HepG2 (cell line): Measurements from ENCODE around the gene USP11. TPM values are rescaled to one million over a fixed set of nuclear protein-coding genes. Genes with fewer than 3 reads are reported as not detected.
A peak's percentile ranks its signal among the peaks of the same experiment; 100 is the strongest.

Experiments used
- ATF7 ChIP-seq, 2 experiments: fragments of 450-650 bp in 1 of 2; sonication (generic) in 1 of 2; formaldehyde crosslinking in 1 of 2; IDR thresholded peaks; 2 replicates each; pipeline versions ENCODE4 v1.4.0 to v1.6.1; 2016 to 2020; ENCODE audit warnings: antibody characterized with exemption in 1 of 2, mild to moderate bottlenecking in 1 of 2, missing genetic modification reagents in 1 of 2
- BCL6 ChIP-seq: IDR thresholded peaks from 2 replicates; pipeline ENCODE4 v1.6.1; 2016; ENCODE audit warnings: missing genetic modification reagents, missing compliant biosample characterization
- CTCF ChIP-seq: sonication (generic); formaldehyde crosslinking; IDR thresholded peaks from 2 replicates; pipeline ENCODE4 v1.5.0; 2020; ENCODE audit warnings: mild to moderate bottlenecking, missing genetic modification reagents, moderate library complexity
- FOXC1 ChIP-seq: sonication (generic); formaldehyde crosslinking; IDR thresholded peaks from 2 replicates; pipeline ENCODE4 v1.8.0; 2022; ENCODE audit warnings: mild to moderate bottlenecking, missing genetic modification reagents, borderline replicate concordance
- HMGXB4 ChIP-seq, 2 experiments: sonication (generic) in 1 of 2; formaldehyde crosslinking in 1 of 2; IDR thresholded peaks; 2 replicates each; pipeline versions ENCODE4 v1.4.0 to v1.6.1; 2018 to 2020; ENCODE audit warnings: missing genetic modification reagents in 2 of 2, borderline replicate concordance in 1 of 2, low read depth in 1 of 2, mild to moderate bottlenecking in 1 of 2, missing biosample characterization in 1 of 2
- KAT8 ChIP-seq: IDR thresholded peaks from 2 replicates; pipeline ENCODE4 v1.6.1; 2016; ENCODE audit warnings: missing genetic modification reagents, missing compliant biosample characterization
- KDM5A ChIP-seq: fragments of 200-600 bp; sonication (generic); IDR thresholded peaks from 2 replicates; pipeline ENCODE4 v1.7.0; 2018; ENCODE audit warnings: antibody characterized with exemption, mild to moderate bottlenecking, low read length, borderline replicate concordance
- LRRFIP1 ChIP-seq: sonication (generic); formaldehyde crosslinking; conservative IDR thresholded peaks from 2 replicates; pipeline ENCODE4 v1.4.0; 2020; ENCODE audit warnings: missing genetic modification reagents
- MTA3 ChIP-seq: sonication (generic); formaldehyde crosslinking; IDR thresholded peaks from 2 replicates; pipeline ENCODE4 v1.4.0; 2020; ENCODE audit warnings: missing genetic modification reagents
- SALL2 ChIP-seq: sonication (generic); formaldehyde crosslinking; IDR thresholded peaks from 2 replicates; pipeline ENCODE4 v1.8.1; 2023; ENCODE audit warnings: mild to moderate bottlenecking, missing genetic modification reagents, inconsistent platforms
- UBTF ChIP-seq: sonication (generic); formaldehyde crosslinking; IDR thresholded peaks from 2 replicates; pipeline ENCODE4 v1.4.0; 2020; ENCODE audit warnings: mild to moderate bottlenecking, missing genetic modification reagents
- WIZ ChIP-seq: sonication (generic); formaldehyde crosslinking; IDR thresholded peaks from 2 replicates; pipeline ENCODE4 v1.5.1; 2020; ENCODE audit warnings: mild to moderate bottlenecking, missing genetic modification reagents
- ZBTB43 ChIP-seq: sonication (generic); formaldehyde crosslinking; conservative IDR thresholded peaks from 2 replicates; pipeline ENCODE4 v1.4.0; 2020; ENCODE audit warnings: missing genetic modification reagents
- ZMAT3 ChIP-seq: sonication (generic); formaldehyde crosslinking; conservative IDR thresholded peaks from 2 replicates; pipeline ENCODE4 v1.7.0; 2021; ENCODE audit warnings: missing genetic modification reagents
- ZNF530 ChIP-seq: sonication (generic); formaldehyde crosslinking; IDR thresholded peaks from 2 replicates; pipeline ENCODE4 v1.5.0; 2020; ENCODE audit warnings: low read depth, mild to moderate bottlenecking, missing genetic modification reagents
- ZNF605 ChIP-seq: sonication (generic); formaldehyde crosslinking; IDR thresholded peaks from 2 replicates; pipeline ENCODE4 v1.8.0; 2022; ENCODE audit warnings: mild to moderate bottlenecking, missing genetic modification reagents
- ZNF775 ChIP-seq: sonication (generic); formaldehyde crosslinking; IDR thresholded peaks from 2 replicates; pipeline ENCODE4 v1.4.0; 2020; ENCODE audit warnings: missing genetic modification reagents, mild to moderate bottlenecking, moderate library complexity, borderline replicate concordance
- ZNF839 ChIP-seq: sonication (generic); formaldehyde crosslinking; IDR thresholded peaks from 2 replicates; pipeline ENCODE4 v1.4.0; 2020; ENCODE audit warnings: missing genetic modification reagents, mild to moderate bottlenecking, borderline replicate concordance
- ZNF891 ChIP-seq: sonication (generic); formaldehyde crosslinking; IDR thresholded peaks from 2 replicates; pipeline ENCODE4 v1.5.0; 2020; ENCODE audit warnings: mild to moderate bottlenecking, missing genetic modification reagents
- polyA plus RNA-seq, 8 experiments: library from polyadenylated mRNA; depleted of rRNA in 3 of 8; stranded (reverse) in 7 of 8; unstranded in 1 of 8; fragments of >200 nt; fragmentation: Illumina TruSeq in 4 of 8; extraction: Trizol in 4 of 8; gene quantifications; 2 replicates each; pipeline versions ENCODE4 v1.2.1 to v1.2.3, GENCODE V29; 2011 to 2016; ENCODE audit warnings: low read depth in 4 of 8, missing spikeins in 1 of 8, mixed read lengths in 1 of 8; ENCODE audit not compliant: insufficient read depth in 1 of 8
- total RNA-seq, 5 experiments: library from RNA; depleted of rRNA; stranded (reverse); fragments of >200 nt; fragmentation: Illumina TruSeq; extraction: Trizol; gene quantifications; 2 replicates each; pipeline ENCODE4 v1.2.3, GENCODE V29; 2016; ENCODE audit warnings: low read depth in 1 of 5

The USP11 gene
- total and polyA plus RNA-seq, 2 of the 13 experiments (the other 11 are each of a cell fraction or from before 2014, with no cell fraction given) = 23.8 to 31.7 TPM

GRCh38 chrX:47232803-47233332 is at the start of gene USP11 (continued):
- TF ChIP-seq HMGXB4 (CRISPR knock-in tag; IDR thresholded peaks at IDR 0.05; ENCODE audit: borderline replicate concordance in 1 of 2, low read depth in 1 of 2) (no peak), ZNF839 (CRISPR knock-in tag) (no peak), KAT8 (CRISPR knock-in tag) (peak; percentile 83), UBTF (CRISPR knock-in tag) (peak; percentile 42; the same call in 1 of the 2 replicates), ZNF530 (CRISPR knock-in tag) (no peak), ZNF605 (CRISPR knock-in tag) (peak; percentile 69), ZMAT3 (CRISPR knock-in tag) (no peak), CTCF (CRISPR knock-in tag) (no peak), ZBTB43 (CRISPR knock-in tag) (no peak), WIZ (CRISPR knock-in tag) (no peak), KDM5A (peak; percentile 20; the same call in 1 of the 2 replicates), SALL2 (CRISPR knock-in tag) (no peak), ATF7 (IDR thresholded peaks at IDR 0.05) (no peak), ATF7 (CRISPR knock-in tag; IDR thresholded peaks at IDR 0.05) (no peak), ZNF891 (CRISPR knock-in tag) (no peak), FOXC1 (CRISPR knock-in tag) (0 out of 2 replicates have a peak, but pooled peaks have one; percentile 36), BCL6 (CRISPR knock-in tag) (no peak), LRRFIP1 (CRISPR knock-in tag) (no peak), ZNF775 (CRISPR knock-in tag) (no peak), MTA3 (CRISPR knock-in tag) (no peak)
